HG03354 (cell line): Measurements from ENCODE around the gene GCN1.

Experiments
- ATAC-seq: cut with Tn5 transposase; IDR thresholded peaks from one replicate; pipeline ENCODE4 v1.9.1; 2021; ENCODE audit warnings: mild to moderate bottlenecking; ENCODE audit not compliant: unreplicated experiment, poor library complexity, severe bottlenecking

GCN1 gene

DNA sequence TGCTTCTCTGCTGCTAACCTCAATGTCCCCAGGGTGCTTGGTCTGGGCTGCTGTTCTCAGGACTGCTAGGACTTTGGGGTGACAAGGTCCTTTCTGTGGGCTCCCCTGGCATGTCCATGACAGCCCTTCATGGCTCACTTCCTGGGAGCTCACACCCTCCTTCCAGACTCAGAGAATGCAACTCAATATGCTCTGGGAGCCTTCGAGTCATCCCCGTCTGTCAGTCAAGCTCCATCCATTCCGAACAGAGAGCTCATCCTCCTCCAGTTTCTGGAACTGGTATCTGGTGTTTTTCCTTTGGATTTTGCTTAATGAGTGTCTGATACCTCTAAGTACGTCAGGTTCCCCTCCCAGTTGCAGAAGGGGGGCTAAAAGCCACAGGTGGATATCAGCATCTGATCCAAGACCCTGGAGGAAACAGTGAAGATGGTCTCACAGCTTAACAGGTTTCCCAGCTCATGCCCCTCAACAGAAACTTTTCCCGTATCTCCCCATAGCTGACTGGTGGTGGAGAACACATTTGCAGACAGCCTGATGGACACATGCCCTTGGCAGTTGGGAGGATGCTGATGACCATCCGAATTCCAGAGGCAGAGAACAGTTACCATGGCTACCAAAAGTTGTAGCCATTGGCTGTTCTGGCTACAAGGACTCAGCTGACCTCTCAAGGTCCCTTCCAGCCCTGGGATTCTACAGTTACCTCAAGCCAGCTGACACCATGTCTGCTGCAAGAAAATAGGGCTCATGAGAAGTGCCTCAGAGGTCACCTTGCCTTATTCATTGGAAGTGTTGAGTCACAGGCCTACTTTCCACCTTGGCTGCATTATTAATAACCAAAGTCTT is 68.5 kb downstream of the GCN1 start:
- ATAC-seq, result no peak

DNA sequence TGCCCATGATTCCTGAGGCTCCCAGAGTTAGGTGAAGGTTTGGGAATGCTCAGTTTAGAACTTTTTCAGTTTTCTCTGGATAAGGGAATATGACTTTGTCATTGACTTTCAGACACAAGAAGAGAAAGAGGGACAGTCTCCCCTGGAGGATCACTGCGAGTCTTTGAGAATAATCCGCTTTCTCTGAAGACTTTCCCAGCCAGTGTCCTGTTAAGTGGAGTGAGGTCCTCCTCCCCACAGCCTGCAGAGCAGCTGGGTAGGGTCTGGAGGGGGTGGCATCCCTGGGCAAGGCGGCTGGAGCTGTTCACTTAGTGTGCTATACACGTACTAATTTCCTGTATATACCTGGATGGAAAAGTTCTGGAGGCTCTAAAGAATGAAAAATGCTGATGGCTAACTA is 69.5 kb downstream of the GCN1 start:
- ATAC-seq, result no peak

DNA sequence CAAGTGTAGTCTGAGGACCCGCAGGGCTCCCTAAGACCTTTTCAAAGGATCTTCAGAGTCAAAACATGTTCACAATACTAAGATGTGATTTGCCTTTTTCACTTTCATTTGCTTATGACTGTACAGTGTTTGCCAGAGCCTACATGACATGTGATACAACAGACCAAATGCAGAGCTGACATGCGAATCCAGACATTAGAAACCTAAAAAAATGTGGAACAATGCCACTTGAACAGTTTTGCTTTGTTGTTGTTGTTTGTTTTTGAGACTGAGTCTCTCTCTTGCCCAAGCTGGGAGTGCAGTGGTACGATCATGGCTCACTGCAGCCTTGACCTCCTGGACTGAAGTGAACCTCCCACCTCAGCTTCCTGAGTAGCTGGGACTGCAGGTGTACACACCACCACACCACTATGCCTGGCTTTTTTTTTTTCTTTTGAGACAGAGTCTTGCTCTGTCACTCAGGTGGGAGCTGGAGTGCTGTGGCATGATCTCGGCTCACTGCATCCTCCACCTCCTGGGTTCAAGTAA is 72.7 kb downstream of the GCN1 start:
- ATAC-seq, result peak; percentile 52

DNA sequence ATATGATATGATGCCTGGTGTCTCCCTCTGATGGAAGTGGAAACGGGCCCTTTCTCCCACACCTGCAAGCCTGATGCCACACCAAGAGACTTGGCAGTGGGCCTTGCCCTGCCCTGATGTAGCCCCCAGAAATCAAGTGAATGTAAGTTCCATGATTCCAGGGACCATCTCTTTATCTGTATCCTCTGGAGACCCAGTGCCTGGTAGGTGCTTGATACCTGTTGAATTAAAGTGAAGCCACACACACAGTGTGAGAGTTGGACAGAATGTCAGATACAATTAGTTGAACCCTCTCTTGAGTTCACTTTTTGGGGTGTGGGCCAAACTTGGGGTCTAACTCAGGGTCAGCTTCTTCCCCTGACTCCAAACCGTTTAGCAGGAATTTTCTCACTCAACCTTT is 73.2 kb downstream of the GCN1 start:
- no peak for ATAC-seq

DNA sequence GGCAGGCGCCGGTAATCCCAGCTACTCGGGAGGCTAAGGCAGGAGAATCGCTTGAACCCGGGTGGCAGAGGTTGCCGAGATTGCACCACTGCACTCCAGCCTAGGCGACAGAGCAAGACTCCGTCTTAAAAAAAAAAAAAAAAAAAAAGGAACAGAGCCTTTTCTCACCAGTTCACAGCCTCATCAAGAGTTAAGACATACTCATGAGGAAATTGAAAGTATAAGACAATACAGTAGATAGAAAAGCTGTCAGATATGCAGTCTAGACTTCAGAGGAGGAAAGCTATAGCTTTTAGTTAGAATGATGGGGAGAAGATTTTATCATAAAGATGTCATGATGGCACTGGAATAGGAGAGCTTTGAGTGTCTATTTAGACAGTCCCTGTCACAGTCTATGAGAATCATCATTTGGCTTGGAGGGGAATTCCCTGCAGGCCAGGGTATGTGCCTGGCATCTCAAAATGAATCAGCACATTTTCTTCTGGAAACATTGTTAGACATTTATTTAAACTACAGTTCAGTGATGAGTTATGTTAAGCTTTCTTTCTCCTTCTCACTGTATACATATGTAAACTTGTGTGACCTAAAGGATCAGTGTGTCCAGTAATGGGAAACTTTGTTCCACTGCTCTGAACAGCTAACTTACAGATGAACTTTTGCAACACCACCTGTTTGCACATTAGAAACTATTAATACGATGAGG is 75.1 kb downstream of the GCN1 start:
- ATAC-seq, result no peak

DNA sequence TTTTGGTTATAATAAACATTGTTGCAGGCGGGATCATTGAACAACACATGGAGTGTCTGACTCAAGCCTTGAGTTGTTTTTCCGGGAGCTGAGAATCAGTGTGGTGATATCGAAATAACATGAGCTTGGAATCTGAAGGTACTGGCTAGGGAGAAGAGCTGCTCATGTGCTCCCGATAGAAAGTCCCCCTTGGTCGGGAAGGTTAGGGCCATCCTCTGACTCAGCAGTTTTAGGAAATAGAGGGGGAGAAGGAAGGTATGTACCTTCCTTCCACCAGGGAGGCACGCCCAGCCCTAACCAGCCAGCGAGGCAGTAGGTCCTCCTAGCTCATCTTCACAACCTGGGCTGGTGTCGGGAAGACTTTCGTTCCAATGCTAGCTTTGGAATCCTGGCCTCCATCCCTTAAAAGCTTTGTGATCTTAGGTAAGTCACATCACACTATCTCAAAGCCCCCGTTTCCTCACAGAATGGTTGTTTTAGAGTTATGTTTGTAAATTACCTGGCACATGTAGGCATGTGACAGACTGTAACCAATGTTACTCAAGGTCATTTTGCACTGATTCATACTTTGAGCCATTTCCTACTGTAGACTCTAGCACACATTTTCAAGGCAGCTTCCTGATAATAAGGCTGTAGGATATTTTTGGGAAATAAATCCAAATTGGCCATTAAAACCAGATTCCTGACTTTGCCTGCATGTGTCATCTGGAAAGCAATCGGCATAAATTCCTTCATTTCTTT is 76.0 kb downstream of the GCN1 start:
- ATAC-seq, result no peak

DNA sequence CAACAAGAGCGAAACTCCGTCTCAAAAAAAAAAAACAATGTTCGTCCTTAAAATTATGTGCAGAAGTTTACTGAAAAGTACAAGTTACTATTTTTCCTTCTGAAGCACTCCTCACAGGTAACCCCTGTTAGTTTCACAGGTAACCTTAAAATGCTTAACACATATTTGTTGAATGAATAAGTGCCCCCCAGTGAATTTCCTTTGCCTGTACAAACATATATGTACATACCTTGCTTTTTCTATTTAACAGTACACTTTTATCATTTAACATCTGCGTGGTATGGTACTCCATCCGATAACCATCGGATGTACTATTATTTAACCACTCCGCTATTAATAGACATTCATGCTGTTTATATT is 76.6 kb downstream of the GCN1 start:
- no peak for ATAC-seq

DNA sequence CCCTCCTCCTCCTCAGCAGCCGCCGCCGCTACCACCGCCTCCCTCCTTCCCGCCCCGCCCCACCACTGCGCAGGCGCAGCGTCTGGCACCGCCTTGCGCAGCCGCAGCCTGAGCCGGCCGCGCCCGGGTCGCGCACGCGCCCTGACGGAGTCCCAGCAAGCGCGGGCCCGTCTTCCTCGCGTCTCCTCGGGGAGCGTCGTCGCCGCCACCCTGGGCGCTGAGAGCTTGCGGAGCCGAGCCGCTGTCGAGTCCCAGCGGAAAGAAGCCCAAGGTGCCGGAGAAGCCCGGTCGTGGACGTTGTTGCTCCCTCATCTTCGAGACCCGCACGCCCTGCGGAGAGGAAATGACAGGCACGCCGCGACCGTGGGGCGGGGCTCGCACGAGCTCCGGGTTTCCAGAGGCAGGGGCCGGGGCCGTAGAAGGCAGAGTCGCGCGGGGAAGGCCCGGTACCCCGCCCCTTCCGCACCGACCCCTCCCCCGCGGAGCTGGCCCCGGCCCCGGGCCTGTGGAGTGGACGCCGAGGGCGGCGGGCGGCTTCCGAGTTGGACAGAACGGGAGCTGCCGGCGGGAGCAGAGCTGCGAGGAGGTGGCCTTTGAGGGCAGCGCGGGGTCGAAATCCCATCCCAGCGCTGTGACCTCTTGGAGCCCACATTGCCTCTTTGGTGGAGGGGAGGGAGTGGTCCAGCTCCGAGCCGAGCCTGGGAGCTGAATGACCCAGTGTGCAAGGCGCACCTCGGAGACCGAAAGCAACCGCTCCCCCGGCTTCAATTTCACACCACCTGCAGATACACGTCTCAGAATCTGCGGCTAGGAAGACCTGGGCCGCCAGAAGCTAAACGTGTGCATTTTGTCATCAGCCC is 77.5 kb downstream of the GCN1 start:
- ATAC-seq, result peak; percentile 46

DNA sequence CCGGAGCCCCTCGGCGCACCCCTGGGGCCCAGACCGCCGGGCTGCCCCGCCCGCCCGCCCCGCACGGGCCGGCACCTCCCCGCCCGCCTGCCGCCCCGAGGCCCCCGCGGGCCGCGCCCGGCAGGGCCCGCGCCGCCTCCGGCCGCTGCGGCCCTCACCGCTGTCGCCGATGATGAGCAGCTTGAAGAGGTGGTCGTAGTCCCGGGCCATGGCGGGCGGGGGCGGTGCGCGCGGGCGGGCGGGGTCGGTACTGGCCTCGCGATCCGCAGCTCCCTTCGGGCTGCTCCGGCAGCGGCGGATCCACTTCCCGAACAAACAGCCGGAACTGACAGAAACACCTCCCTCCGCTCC is 78.1 kb downstream of the GCN1 start, which contains the start of gene RAB35:
Gene RAB35, minus strand, starts transcription at position 313 of the 351 bp plus-strand sequence. Its CDS starts 103 bp downstream, at position 210.
- ATAC-seq, result no peak

DNA sequence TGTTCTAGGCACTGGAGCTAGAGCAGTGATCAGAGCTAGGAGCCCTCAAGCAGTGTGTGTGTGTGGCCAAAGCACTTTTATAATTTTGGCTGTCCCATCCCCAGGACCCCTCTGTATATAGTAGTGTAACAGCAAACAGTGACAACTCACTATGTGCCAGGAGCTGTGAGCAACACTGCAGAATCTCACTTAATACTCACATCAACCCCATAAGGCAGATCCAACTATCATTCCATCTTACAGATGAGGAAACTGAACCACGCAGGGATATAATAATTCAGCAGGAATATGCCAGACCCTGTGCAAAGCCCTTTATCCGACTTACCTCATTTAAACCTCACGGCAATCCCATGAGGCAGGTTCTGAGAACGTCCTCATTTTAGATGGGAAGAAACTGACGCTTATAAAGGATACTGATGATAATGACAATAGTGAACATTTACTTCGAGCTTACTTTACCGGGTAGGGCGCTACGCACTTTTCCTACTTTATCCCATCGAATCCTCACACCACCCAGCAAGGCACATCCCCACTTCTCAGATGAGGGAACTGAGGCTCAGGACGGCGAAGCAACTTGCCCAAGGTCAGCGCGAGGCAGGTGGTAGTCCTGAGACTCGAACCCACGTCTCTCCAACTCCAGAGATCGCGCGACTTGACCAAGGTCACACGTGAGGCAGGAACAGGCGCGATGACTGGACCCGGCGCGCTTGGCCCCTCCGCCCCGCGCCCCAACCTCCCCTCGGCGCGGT is 78.6 kb downstream of the GCN1 start:
- ATAC-seq, result peak; percentile 7

DNA sequence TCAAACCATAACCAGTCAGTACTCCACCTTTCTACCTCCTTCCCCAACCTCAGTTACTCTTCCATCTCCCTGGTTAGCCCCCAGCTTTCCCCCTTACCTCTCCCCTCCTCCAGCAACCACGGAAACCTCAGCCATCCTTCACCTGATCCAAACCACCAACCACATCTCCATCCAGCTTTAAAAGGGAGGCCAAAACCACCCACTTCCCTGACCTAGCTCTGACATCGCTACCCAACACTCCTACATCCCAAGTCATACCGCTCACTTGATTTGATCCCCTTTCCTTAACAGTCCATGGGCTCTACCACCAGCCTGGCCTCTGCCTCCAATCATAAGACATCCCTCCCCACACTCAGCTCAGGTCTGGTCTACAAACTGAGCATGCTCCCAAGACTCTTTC is 79.4 kb downstream of the GCN1 start:
- ATAC-seq, result no peak

DNA sequence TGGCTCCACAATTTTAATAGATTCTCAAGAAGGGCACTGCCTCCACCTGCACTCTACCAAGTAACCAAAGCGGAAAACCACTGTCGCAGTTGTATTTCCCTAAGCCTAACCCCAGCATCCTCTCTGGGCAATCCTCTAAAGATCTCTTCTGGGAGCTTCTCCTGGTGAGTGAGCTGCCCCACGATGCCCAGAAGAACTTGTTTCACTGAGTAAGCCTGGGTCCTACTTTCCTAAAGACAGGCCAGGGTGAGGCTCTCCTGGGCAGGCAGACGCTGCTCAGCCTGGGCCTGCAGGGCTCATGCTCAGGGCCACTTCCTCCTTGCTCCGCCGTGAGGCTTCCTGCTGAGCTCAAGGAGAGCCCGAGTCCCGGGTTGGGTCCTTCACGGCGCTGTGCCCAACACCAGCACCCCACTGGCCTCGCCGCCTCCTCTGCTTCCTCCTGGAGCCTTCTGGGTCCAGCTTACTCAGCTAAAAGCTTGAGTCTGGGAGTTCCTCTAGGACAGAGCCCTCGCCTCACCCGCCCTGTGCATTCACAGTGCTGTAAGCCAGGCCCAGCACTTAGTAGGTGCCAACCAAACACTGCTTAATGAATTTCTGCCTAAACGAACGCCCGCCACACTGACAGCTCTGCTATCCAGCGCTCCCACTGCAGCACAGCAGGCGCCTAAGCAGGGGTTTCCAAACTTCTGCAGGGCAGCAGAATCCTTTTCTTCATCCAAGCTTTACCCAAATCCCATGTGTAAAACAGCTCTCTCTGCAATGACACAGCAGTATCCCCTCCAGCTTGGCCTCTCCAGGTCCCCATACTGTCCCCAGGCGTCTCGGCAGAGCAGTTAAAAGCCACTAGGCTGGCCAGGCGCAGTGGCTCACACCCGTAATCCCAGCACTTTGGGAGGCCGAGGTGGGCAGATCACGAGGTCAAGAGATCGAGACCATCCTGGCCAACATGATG is 83.7 kb downstream of the GCN1 start:
- peak; percentile 70 for ATAC-seq

DNA sequence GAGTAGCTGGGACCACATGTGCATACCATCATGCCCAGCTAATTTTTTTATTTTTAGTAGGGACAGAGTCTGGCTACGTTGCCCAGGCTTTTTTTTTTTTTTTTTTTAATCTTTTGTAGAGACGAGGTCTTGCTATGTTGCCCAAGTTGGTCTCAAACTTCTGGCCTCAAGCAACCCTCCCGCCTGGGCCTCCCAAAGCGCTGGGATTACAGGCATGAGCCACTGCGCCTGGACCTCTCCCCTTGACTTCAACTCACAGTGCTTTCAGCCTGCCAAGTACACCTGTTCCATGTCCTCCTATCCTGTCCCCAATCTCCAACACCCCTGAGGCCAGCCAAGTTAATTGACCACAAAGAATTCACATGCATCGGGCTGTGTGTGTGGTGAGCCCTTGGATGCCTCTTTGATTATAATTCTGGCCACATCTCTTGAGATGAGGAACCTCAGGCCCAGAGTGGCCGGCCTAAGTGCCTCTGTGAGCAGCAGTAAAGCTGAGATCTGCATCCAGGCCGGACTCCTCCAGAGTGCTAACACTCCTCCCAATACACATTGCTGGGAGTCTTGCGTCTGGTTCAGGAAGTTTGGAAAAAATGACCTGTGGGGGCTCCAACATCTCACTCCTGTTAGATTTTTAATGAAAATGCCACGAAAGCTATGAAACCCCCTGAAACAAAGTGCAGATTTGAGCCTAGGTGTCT is 84.8 kb downstream of the GCN1 start:
- no peak for ATAC-seq

DNA sequence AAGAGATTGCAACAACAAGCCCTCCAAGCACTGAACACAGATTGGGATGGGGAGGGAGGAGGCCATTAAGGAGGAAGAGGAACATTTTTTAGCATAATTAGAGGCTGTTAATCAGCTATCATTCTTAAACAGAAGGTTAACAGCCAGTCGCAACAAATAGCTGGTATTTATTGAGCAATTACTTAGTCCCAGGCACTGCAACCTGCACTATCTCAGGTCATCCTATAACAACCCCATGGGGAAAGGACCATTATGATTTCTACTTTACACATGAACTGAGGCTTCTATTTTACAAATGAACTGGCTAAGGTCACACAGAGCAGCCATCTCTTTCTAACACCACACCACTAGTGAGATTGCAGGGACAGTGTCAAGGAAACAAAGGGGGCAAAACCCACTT is 88.4 kb downstream of the GCN1 start:
- ATAC-seq, result no peak

DNA sequence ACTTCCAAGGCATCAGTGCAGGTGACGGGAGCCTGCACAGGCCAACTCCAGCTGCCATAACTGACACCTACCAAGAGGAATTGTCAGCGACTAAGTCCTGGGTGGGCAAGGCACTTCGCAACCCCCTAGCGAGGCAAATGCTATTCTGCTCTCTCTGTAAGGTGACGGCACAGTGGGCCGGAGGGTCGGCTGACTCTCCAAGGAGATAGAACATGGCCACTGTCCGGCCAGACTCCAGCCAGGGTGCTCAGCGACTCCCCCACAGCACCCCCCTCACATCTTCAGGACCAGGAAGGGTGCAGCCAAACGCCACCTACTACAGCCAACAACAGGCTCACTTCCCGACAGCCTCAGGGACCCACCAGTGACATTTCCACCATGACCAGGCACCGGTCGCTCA is 91.1 kb downstream of the GCN1 start:
- no peak for ATAC-seq

DNA sequence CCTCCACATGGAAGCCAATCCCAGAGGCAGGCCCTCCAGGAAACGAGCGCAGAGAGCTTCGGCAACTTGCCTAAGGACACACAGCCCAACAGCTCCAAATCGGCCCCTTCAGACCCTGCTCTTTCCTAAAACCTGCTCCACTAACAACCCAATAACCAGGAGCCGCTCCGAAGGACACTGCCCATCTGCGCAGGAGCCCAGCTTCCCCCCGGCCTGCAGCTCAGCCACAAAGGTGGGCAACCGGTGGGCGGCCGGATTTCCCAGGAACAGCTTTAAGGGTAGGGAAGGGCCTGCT is 91.5 kb downstream of the GCN1 start:
- ATAC-seq, result no peak

DNA sequence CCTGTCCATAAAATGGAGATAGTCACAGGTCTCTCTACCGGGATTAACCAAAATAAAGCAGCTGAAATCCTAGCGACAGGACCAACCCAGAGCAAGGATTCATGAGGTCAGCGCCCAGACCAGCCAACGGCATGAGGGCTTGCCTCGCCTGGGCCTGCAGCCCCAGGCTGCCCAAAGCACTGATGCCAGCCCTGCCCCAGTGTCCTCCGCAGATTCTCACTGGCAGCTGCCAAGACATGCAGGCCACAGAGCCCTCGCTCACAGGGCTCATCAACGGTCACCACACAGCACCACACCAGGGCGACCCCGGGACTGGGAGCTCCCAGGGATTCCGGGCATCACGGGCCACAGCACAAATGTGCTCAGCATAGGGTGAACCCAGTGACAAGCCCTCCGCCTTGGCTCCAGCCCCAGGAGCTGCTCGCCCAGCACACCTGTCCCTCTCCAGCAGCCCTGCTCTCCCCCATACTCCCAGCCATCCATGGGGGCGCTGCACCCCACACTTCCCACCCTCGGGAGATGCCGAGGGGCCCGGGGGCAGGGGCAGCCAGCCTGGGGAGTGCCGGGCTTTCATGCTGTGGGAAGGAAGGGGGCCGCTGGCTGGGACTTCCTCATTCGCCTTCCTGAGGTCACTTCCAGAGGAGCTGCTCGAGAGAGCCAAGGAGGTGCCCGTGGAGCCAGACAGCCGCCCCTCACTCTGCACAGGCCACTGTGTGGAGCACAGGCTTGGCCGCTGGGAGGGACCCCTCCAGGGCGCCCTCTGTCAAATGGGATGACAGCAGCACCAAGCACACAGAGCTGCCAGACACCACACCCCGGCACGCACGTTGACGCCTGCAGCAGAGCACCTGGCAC is 92.1 kb downstream of the GCN1 start:
- no peak for ATAC-seq
